Endothelial cell of umbilical vein (primary cell): Measurements from ENCODE around the gene S100A11.

ENCODE experiments used
- EZH2 ChIP-seq: IDR thresholded peaks from 2 replicates; pipeline ENCODE4 v1.6.1; 2012; ENCODE audit warnings: borderline replicate concordance, low read depth, mild to moderate bottlenecking, moderate library complexity, low read length, inconsistent platforms; ENCODE audit not compliant: severe bottlenecking
- POLR2A ChIP-seq: IDR thresholded peaks from 2 replicates; pipeline ENCODE4 v1.6.1; 2012; ENCODE audit warnings: low read depth, mild to moderate bottlenecking, control low read depth, low read length

- TF ChIP-seq EZH2 (no peak), POLR2A (no peak)
Measured at GRCh38 chr1:152072311-152072710, 35.5 kb upstream of the S100A11 start.
